ENCODE data around the gene CLMN. TPM values are rescaled to one million over a fixed set of nuclear protein-coding genes. Genes with fewer than 3 reads are reported as not detected.

The CLMN gene
- total and polyA plus RNA-seq, 2 experiments from 2014 or later = 0.11 to 0.53 TPM

DNA sequence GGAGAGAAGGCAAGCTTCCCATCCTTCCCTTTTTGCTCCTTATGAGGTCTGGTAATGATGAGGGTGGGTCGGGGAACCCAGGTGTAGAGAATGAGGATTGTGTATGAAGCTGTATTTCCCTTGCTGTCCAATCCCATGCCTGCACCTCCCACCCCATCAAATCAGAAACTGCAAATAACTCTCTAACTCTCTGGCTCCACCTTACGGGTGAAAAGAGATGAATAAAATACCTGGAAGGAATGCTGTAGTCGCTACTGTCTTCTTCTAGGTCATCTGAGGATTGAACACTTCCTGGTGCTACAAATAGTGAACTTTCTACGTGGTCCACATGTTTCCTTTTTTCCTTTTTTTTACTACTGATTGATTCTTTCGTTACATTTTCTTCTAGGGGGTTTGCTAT lies 123.4 kb downstream of the CLMN start:
- DNase-seq = no peak
- WGBS, 2 experiments (ENCODE audit: low coverage in 1 of 2, low lambda C conversion rate in 2 of 2, missing lambda C conversion rate in 2 of 2) = 58 to 68% methylated on average over 5 of the region's 5 CpGs
- Histone ChIP-seq H3K79me2 (ENCODE audit: insufficient read depth) (no peaks in the 10 kb centered on the region), H4K20me1 (ENCODE audit: insufficient read depth) (no peaks in the 10 kb centered on the region), H3K9ac (no peak overlapping the region), H3K4me1 (ENCODE audit: insufficient read depth) (no peaks in the 10 kb centered on the region), H3K9me3 (ENCODE audit: low read depth) (no peaks in the 10 kb centered on the region), H3K36me3 (ENCODE audit: low read depth) (no peaks in the 10 kb centered on the region), H3F3A (ENCODE audit: insufficient read depth) (no peaks in the 10 kb centered on the region), H3K27me3 (replicated peaks; ENCODE audit: insufficient read depth) (no peaks in the 10 kb centered on the region; the same call in 1 of the 2 replicates), H3K4me2 (ENCODE audit: unreplicated experiment) (no peak overlapping the region), H3K4me3 (no peak overlapping the region), H3K27ac (no peak overlapping the region), H3K9me2 (ENCODE audit: insufficient read depth) (no peaks in the 10 kb centered on the region), H2AFZ (no peak overlapping the region)
- TF ChIP-seq EZH2 (IDR thresholded peaks at IDR 0.05; ENCODE audit: insufficient read depth, poor library complexity, severe bottlenecking) (no peak), EZH2phosphoT487 (IDR thresholded peaks at IDR 0.05; ENCODE audit: insufficient read depth, low read depth) (no peak)
- in situ Hi-C loops (cut with MboI) = no loop called here

DNA sequence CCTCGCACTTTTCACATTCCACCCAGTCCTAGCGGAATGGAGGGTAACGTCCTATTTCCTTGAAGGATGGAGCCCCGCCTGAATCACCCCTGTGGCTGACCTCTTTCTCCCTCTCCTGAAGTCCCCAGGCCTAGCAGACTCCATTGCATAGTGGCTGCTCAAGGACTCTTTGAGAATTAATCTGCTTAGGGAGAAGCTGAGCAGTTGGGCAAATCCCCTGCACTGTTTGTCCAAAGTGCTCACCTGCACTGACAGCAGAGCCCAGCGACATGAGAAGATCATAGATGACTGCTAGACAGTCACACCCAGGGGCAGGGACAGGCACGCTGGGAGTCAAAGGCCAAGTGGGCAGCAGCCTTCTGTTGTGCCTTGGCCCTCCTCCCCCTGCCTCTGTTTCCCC lies 124.7 kb downstream of the CLMN start:
- Histone ChIP-seq H3K27me3 (replicated peaks; ENCODE audit: insufficient read depth) (no peaks in the 10 kb centered on the region; the same call in 1 of the 2 replicates), H2AFZ (no peak overlapping the region), H3K4me1 (ENCODE audit: insufficient read depth) (no peaks in the 10 kb centered on the region), H3K79me2 (ENCODE audit: insufficient read depth) (no peaks in the 10 kb centered on the region), H4K20me1 (ENCODE audit: insufficient read depth) (no peaks in the 10 kb centered on the region), H3K4me3 (no peak overlapping the region), H3K9me3 (ENCODE audit: low read depth) (no peaks in the 10 kb centered on the region), H3K27ac (no peak overlapping the region), H3K36me3 (ENCODE audit: low read depth) (no peaks in the 10 kb centered on the region), H3K4me2 (ENCODE audit: unreplicated experiment) (no peak overlapping the region), H3F3A (ENCODE audit: insufficient read depth) (no peaks in the 10 kb centered on the region), H3K9ac (no peak overlapping the region), H3K9me2 (ENCODE audit: insufficient read depth) (no peaks in the 10 kb centered on the region)
- in situ Hi-C loops (cut with MboI) = no loop called here
- TF ChIP-seq EZH2 (IDR thresholded peaks at IDR 0.05; ENCODE audit: insufficient read depth, poor library complexity, severe bottlenecking) = no peak
- TF ChIP-seq EZH2phosphoT487 (IDR thresholded peaks at IDR 0.05; ENCODE audit: insufficient read depth, low read depth) = no peak
- no peak for DNase-seq
- WGBS, 2 experiments (ENCODE audit: low coverage in 1 of 2, low lambda C conversion rate in 2 of 2, missing lambda C conversion rate in 2 of 2) = 77 to 81% methylated on average over 6 of the region's 6 CpGs

DNA sequence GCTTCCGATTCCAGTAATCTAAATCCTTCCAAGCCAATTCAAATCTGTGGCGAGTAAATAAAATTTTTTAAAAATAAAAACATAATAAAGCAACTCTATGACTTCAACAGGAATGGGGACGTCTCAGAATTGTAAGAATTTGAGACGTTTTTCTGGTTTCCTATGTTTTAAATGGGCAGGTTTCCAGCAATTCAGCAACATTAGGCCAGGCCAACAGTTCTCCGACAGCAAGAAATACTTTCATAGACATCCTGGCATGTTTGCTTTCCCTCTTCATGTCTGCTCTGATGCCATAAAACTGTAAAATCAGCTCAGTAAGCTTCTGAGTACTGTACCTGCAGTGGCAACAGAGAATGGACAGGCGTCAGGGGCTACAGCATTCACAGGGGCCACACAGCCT lies 126.6 kb downstream of the CLMN start:
- in situ Hi-C loops (cut with MboI) = no loop called here
- Histone ChIP-seq H4K20me1 (ENCODE audit: insufficient read depth) (no peaks in the 10 kb centered on the region), H3K4me1 (ENCODE audit: insufficient read depth) (no peaks in the 10 kb centered on the region), H3K4me3 (no peak overlapping the region), H3K36me3 (ENCODE audit: low read depth) (no peaks in the 10 kb centered on the region), H3F3A (ENCODE audit: insufficient read depth) (no peaks in the 10 kb centered on the region), H2AFZ (no peak overlapping the region), H3K79me2 (ENCODE audit: insufficient read depth) (no peaks in the 10 kb centered on the region), H3K4me2 (ENCODE audit: unreplicated experiment) (no peak overlapping the region), H3K9ac (no peak overlapping the region), H3K27ac (no peak overlapping the region), H3K9me2 (ENCODE audit: insufficient read depth) (no peaks in the 10 kb centered on the region), H3K9me3 (ENCODE audit: low read depth) (no peaks in the 10 kb centered on the region), H3K27me3 (replicated peaks; ENCODE audit: insufficient read depth) (no peaks in the 10 kb centered on the region; the same call in 1 of the 2 replicates)
- no peak for DNase-seq
- 57 to 59% methylated on average over 6 of the region's 6 CpGs for WGBS, 2 experiments (ENCODE audit: low coverage in 1 of 2, low lambda C conversion rate in 2 of 2, missing lambda C conversion rate in 2 of 2)
- TF ChIP-seq EZH2 (IDR thresholded peaks at IDR 0.05; ENCODE audit: insufficient read depth, poor library complexity, severe bottlenecking) = no peak
- TF ChIP-seq EZH2phosphoT487 (IDR thresholded peaks at IDR 0.05; ENCODE audit: insufficient read depth, low read depth) = no peak

DNA sequence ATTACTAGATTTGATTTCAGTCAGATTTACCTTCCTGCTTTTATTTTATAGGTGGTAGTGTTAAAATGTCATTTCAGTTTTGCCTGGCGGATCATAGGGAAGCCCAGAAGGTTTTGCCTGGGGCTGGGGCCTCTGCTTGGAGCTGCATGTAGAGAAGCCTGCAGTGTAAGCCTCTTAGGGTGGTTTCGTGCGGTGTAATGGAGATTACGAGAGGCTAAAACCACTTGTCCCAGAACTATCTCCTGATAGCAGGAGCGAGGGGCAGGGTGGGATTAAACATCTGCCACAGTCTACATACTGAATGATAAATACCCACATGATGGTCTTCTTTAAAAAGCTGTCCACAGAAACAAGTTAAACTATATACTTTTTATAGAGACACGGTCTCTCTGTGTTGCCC lies 127.4 kb downstream of the CLMN start:
- Histone ChIP-seq H3K27me3 (replicated peaks; ENCODE audit: insufficient read depth) (no peaks in the 10 kb centered on the region; the same call in 1 of the 2 replicates), H3K4me3 (no peak overlapping the region), H3K9ac (no peak overlapping the region), H3K9me2 (ENCODE audit: insufficient read depth) (no peaks in the 10 kb centered on the region), H3K9me3 (ENCODE audit: low read depth) (no peaks in the 10 kb centered on the region), H2AFZ (no peak overlapping the region), H3K4me2 (ENCODE audit: unreplicated experiment) (no peak overlapping the region), H3K79me2 (ENCODE audit: insufficient read depth) (no peaks in the 10 kb centered on the region), H4K20me1 (ENCODE audit: insufficient read depth) (no peaks in the 10 kb centered on the region), H3F3A (ENCODE audit: insufficient read depth) (no peaks in the 10 kb centered on the region), H3K27ac (no peak overlapping the region), H3K36me3 (ENCODE audit: low read depth) (no peaks in the 10 kb centered on the region), H3K4me1 (ENCODE audit: insufficient read depth) (no peaks in the 10 kb centered on the region)
- in situ Hi-C loops (cut with MboI) = no loop called here
- DNase-seq = no peak
- no peak for TF ChIP-seq EZH2phosphoT487 (IDR thresholded peaks at IDR 0.05; ENCODE audit: insufficient read depth, low read depth)
- WGBS, 2 experiments (ENCODE audit: low coverage in 1 of 2, low lambda C conversion rate in 2 of 2, missing lambda C conversion rate in 2 of 2) = 75 to 76% methylated on average over 6 of the region's 6 CpGs

Data from GM23248 (cell line).